ENCODE results near the gene PLD5.
"Not testable (repeated sequence)": the region's sequence is repeated elsewhere in the genome, so short reads cannot be mapped to it uniquely, and the experiment has no call there.

Gene PLD5

DNA sequence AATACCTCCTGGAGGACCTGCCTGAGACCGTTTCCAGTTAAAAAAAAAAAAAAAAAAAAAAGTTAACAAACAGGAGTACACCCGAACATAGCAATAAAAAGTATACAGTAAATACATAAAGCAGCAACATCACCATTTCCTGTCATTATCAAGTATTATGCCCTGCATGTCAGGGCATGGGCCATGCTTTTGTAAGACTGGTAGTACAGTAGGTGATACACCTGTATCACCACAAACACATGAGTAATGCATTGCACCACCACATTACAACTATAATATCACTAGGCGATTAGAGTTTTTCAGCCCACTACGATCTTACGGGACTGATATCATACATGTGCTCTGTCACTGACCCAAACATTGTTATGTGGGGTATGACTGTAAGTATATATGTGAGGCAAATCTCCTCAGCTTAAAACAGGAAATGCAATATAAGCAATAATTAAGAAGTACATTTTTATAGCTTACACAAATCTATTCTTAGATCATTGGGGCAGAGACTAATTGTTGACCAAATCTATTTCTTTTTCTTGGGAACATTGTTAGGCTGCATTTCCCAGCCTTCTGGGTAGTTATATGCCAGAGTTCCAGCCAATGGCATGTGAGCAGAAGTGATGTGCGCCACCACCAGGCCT, 98.1 kb downstream of the PLD5 start:
- no peak for DNase-seq (ENCODE audit: low spot score)

DNA sequence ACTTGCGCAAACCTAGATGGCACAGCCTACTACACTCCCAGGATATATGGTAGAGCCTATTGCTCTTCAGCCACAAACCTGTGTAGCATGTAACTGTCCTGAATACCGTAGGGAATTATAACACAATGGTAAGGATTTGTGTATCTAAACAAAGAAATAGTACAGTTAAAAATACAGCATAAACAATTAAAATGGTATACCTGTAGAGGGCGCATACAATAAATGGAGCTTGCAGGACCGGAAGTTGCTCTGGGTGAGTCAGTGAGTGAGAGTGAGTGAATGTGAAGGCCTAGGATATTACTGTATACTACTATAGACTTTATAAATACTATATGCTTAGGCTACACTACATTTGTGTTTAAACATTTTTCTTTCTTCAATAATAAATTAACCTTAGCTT, 99.3 kb downstream of the PLD5 start:
- no peak for DNase-seq (ENCODE audit: low spot score)

DNA sequence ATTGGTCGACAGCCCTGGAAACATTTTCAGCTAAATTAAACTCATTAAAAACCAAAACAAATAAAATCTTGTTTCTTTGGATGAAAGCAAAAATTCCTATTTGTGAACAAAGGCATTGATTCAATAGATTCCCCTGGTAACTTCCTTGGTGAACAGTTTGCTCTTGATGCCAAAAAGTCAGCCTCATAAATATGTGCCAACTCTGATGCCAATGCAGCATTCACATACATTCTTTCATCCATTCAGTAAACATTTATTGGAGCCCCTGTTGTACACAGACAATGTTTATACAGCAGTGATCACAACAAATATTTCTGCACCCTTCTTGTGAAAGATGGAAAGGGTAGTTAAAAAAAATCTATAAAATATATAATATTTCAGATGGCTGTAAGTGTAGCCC, 107.8 kb downstream of the PLD5 start:
- DNase-seq (ENCODE audit: low spot score), result no peak

DNA sequence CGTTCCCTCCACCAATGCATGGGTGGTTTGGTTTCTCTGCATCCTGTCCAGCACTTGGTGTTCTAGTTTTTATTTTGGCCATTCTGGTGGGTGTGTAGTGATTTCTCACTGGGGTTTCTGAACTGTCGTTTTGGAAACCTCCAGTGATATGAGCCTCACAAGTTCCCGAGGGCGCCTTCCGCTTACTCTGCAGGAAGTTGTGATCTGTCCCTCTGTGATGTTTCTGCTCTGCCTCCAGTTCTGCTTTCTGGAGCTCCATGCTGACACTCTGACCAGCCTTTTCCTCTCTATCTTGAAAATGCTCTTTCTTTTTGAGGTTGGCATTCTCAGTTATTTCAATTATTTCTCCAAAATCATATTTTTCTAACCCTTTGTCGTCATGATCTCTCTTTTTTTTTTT, 111.6 kb downstream of the PLD5 start:
- DNase-seq (ENCODE audit: low spot score), result no peak

DNA sequence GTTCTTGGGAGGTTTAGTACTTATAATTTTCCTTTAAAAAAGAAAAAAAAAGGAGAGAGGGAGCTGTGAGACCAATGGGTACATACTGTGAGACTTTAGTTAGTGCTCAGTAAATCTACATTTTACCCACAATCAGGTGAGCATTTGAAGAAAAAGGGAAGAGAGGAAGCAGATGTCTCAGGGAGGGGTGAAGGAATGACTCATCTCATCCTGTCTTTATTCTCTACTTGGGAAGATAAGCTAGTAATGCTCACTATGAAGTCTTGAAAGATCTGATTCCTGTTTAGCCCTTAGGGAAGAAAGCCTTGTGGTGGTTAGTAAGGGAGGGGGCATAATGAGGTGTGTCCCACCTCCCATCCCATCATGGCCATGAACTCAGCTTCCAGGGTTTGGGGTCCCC, 112.6 kb downstream of the PLD5 start:
- no peak for DNase-seq (ENCODE audit: low spot score)

DNA sequence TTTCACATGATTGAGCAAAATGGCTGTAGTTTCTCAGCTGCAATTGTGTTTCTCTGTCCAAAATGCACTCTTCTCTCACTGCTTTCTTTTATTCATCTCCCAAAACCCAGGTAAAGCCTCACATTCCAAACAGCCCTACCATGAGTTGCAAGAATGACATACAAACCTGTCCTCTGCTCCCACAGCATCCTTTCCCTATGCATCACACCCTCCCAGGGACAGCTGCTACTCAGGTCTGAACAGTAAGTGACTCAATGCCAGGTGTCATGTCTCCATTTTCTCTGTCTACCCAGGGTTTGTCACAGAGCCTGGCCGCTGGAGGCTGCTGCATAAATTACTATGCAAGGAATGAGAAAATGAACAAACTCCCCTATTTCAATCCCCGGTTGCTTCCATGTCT, 118.5 kb downstream of the PLD5 start:
- no peak for DNase-seq (ENCODE audit: low spot score)

DNA sequence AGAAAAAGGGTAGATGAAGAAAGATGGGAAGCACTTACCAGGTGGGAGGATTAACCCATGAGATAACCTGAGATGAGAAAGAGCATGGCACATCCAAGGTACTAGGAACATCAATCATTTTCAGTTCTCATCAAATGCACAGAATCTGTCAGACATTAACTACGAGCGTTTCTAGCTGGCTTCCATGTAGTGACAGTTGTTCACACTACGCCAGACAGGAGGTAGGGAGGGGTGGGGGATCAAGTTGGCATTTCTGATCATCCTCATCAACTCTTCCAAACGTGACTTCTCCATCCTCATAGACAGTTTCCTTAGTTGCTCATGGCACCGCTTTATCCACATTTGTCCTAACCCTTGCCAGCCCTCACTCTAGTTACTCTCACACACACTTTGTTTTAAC, 120.2 kb downstream of the PLD5 start:
- no peak for DNase-seq (ENCODE audit: low spot score)

DNA sequence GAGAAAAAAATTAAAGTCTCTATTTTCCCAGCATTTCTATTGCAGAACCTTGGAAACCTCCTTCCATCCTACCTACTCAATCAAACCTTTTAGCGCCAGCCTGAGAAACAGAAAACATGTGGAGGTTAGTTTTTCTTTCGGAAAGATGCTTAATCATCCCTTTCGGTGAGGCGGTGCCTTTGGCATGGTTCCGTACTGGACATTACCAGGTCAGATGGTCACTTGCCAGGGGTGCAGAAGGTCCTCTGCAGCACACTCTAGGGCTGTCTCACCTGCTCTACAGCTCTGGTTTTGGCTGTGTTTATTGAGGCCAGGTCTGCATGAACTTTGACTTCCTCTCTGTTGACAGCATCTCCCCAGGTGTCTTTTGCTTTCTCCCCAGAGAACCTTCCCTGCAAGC, 121.5 kb downstream of the PLD5 start:
- DNase-seq (ENCODE audit: low spot score), result no peak

DNA sequence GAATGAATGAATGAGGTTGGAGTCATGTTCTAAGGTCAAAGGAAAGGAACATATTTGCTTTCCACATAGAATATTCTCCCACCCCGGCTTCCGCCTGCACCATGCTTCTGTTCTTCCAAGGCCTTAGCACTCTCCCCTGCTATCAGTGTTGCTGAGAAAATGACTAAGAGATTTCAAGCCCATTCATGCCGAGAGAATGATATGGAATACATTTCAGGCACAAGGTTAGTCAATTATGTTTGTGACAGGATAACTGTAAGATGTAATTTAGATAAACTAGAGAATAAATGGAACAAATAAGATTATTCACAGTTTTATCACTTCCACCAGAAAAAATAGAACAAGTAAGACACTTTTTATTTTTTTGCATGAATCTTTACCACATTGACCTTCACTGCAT, 122.6 kb downstream of the PLD5 start:
- DNase-seq (ENCODE audit: low spot score), result no peak

DNA sequence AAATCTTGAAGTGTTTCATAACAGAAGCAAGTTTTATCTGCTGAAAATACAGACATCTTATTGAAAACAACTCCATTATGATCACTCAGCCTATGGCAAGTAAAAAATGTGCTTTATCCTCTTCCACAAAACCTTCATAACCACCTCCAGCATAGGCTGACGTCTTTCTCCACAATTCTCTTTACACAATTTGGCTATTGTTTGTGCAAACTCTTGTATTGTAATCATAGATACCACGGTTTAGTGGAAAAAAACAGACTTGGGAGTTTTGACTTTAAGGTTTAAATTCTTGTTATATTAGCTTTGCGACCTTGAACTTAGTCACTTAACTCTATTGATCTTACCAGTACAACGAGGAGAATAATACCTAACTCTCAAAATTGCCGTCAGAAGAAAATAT, 126.1 kb downstream of the PLD5 start:
- no peak for DNase-seq (ENCODE audit: low spot score)

DNA sequence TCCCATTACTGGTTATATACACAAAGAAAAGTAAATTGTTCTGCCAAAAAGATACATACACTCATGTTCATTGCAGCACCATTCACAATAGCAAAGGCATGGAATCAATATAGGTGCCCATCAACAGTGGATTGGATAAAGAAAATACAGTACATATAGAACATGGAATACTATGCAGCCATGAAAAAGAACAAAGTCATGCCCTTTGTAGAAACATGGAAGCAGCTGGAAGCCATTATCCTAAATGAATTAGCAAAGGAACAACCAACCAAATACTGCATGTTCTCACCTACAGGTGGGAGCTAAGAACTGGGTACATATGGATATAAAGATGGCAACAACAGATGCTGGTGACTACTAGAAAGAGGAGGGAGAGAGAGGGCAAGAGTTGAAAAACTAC, 132.6 kb downstream of the PLD5 start:
- no peak for DNase-seq (ENCODE audit: low spot score)

DNA sequence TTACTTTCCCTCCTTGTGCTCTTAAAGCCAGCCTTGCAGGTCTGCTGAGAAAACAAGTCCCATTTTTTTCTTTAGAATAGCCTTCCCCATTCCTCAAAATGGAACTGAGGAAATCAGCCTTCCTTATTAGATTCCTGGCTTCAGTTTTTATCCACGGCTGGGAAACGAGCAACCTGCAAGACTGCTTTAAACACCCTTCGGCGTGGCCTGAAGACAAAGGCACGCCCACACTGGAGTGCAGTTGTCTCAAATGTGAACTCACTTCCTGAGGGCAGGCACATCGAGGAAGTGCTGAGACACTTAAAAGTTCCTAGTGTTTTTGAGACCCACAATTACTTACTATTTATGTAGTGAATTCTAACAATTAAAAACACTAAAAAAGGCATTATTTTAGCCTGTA, 148.4 kb downstream of the PLD5 start:
- DNase-seq (ENCODE audit: low spot score), result not testable (repeated sequence)

DNA sequence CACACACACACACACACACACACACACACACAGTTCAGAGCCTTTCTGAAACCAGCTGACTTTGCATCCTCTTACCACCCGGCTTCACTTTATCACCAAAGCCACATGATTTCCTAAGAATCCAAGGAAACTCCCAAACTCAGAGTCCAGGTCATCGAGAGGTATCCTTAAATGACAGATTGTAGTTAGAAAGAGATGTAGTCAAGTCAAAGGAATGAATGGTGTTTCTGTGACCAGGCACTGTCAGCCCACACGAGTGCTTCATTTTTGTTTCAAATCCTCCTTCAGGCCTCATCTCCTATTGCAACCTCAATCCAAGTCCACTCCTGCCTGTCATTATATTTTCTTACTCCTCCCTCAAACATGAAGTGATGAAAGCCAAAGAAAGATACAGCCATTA, 174.1 kb downstream of the PLD5 start:
- not testable (repeated sequence) for DNase-seq (ENCODE audit: low spot score)

DNA sequence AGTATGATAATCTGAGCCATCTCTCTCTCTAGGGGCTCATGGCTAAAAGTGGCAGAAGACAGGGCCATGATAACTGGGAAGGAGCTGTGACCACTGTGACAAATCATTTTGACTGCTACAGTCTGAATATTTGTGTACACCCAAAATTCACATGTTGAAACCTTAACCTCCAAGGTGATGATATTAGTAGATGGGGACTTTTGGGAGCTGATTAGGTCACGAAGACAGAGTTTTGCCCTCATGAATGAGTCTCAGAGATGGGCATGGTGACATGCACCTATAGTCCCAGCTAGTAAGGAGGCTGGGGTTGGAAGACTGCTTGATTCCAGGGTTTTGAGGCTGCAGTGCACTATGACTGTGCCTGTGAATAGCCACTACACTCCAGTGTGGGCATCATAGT, 174.9 kb downstream of the PLD5 start:
- no peak for DNase-seq (ENCODE audit: low spot score)

DNA sequence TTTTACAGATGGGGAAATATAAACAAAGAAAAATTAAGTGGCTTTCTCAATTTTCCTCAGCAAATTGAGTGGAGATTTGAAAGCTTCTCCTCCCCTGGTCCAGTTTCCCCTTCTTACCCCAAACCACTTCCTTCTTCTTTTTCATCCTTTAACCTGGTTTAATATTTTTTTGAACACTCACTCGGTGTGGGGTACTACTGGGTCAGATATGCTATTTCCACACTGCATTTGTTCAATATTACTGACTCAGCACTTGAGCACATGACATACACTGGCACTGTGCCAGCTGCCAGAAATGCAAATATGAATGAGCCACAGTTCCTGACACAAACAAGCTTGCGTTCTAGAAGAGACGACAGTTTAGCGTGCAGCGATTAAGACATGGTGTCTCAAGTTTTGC, 193.6 kb downstream of the PLD5 start:
- not testable (repeated sequence) for DNase-seq (ENCODE audit: low spot score)

DNA sequence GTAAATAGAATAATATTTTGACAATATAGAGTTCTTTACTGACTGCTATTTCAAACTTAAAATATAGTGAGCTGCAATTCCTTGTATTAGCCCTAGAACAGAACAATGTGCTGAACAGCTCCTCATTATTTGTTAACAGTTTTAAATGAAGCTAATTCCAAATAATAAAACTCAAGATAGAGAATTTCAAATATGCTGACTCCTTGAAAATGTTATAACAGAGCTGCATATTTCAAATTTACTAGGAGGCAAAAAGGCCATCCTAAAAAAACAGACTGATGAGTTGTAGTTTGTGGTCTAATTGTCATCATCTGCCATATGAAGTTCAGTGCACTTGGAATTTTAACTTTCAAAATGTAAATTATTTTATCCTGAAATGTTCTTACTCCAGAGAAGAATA, 197.1 kb downstream of the PLD5 start:
- not testable (repeated sequence) for DNase-seq (ENCODE audit: low spot score)

DNA sequence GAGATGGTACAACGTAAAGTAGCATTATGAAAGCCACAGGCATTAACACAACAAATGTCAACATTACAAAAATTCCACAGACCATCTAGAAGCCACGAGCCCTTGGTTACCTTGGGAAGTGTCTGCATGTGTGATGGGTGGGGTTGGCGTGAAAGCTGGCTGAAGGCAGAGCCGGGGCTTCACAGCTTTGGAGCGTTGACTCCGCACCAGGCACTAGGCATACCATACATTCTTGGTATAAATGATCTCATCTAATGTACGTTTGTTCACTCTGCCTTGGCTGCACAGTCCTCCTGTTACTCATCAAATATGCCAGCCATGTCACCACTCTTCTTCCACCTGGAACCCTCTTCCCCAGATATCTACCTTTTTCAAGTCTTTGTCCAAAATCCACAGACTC, 202.5 kb downstream of the PLD5 start:
- DNase-seq (ENCODE audit: low spot score), result not testable (repeated sequence)

DNA sequence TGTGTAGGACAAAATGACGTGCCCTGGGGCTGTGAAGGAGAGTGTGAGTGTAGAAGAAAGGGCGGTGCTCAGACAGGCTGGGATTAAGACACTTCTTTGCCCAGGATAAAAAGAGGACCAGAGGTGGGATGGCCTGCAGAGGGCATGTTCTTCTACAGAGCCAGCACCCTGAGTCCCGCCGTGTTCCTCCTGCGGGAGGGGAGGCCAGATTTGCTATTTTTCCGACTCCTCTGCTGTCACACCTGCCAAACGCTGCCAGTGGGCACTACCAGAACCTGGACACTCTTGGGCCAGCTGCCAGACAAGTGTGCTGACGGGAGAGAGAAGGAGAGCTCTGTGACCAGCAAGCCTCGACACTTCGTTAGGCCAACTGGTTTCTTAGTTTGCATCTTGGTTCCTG, 206.4 kb downstream of the PLD5 start:
- no peak for DNase-seq (ENCODE audit: low spot score)

DNA sequence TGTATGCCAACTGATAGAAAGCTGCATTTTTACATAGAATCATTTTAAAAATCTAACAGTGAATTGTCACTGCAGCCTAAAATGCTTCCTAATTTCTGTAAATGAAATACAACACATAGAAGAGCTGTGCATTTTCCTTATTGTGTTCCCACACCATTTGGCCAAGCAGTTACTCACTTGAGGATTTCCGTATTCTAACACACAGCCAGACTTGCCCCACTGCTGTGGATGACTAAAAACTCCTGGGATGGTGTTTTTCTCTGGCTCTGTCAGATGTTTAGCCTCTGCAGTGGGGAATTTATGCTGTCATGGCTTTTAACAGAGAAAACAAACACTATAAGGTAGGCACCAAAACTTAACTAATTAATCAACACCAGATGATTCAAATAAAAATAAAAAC, 209.6 kb downstream of the PLD5 start:
- DNase-seq (ENCODE audit: low spot score), result not testable (repeated sequence)

DNA sequence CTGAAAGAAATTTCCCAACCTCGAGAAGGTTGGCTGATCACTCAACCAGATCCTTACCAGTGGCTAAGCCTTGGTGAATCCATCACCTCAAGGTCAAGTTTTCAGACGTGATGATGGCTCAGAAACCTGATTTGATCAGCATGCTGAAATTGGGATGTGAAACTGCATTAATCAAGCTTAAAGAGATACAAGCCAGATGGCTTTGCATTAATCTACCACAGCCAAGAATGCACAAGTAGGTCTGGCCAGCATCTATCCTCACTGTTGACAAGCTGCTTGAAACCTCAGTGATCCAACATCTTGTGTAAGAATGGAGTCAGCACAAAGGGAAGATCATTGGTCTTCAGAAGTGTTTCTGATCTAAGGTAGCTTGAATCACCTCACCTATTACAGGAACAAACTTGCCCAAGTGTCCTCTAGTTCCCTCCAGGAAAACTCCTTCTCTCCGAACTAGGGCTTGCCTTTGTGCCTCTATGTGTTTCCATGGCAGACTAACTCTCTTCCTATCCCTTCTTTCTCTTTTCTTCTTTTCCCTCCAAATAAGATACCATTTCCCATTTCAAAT, 210.3 kb downstream of the PLD5 start:
- DNase-seq (ENCODE audit: low spot score), result not testable (repeated sequence)

DNA sequence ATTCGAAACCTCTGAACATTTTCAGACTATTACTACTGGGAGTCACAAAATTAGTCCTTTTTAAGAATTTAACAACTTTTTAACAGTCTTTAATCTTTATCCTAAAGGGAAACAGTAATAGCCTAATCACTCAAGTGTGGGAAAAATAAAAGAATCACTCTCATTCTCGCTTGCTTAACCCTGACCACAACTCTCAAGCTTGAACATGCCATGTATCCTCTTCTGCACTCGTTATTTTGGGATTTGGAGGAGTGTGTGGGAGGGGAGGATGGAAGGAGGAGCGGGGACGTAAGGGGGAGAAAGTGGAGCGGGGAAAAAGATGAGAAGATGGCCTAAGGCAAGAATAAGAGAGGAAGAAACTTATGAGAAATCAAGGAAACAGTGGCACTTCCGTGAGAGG, 215.8 kb downstream of the PLD5 start:
- DNase-seq (ENCODE audit: low spot score), result not testable (repeated sequence)

DNA sequence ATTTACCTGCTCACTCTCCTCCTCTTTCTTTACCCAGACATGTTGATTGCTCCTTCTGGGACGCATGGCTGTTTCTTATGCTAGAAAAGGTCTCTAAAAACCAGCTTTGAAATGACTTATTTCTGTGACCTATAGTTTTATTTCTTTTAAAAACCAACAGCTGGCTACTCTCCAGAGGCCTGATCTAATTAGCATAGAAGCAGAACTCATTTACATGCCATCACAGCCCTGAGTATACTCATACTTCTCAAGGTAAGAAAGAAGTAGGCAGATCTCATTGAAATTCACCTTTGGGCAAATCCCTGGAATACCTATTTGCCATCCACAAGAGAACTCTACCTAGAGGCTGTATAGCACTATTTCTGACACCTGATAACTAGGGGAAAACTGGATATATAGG, 230.7 kb downstream of the PLD5 start:
- not testable (repeated sequence) for DNase-seq (ENCODE audit: low spot score)

DNA sequence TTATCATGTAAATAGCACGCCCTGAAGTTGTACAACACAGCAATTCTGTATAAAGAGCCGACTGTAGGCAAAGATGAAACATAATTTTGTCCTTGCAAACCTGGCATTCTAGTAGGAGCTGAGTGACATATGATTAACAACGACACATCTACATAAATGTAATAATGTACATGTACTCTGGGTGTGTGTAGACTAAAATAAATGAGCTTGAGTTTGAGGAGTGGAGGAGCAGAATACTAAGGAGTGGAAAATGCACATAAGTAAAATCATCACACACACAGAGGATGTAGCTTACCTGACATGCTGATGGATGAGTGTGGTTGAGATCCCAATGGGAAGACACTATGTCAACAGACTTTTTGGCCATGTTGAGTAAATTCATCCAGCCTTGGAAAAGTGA, 236.4 kb downstream of the PLD5 start:
- not testable (repeated sequence) for DNase-seq (ENCODE audit: low spot score)

DNA sequence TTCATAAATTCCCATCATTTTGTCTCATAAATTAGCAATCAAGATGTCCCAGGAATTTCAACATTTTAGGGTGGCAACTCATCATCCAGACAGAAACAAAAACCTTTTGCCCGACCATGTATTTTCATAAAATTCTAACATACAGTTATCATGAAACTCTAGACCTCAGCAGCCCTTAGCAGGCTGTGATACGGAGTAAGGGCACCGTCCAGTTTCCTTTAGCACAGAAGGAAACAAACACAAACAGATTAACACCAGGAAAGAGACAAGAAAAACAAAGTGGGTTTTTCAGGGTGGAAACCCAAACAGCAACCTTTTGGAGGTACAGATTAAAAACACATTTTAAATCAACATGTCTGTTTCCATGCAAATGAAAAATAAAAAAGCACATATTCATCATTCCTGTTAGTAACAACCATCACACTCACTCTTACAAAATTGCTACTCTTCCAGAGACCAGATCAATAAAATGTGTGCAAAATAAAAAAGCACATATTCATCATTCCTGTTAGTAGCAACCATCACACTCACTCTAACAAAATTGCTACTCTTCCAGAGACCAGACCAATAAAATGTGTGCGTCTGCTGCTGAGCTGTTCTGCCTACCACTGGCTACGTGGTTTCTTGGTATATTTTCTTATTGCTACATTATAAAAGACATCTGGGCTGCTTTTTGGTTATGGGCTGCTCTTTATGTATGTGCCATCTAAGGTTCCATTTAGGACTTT, 241.6 kb downstream of the PLD5 start:
- not testable (repeated sequence) for DNase-seq (ENCODE audit: low spot score)
